GM19240 (cell line): ENCODE measurements around the gene NFILZ.
A peak's percentile ranks its signal among the peaks of the same experiment; 100 is the strongest.

Experiments
- DNase-seq: peaks from one replicate; pipeline ENCODE4 v3.0.0; 2011; ENCODE audit warnings: low spot score; ENCODE audit not compliant: insufficient read length

The NFILZ gene

DNA sequence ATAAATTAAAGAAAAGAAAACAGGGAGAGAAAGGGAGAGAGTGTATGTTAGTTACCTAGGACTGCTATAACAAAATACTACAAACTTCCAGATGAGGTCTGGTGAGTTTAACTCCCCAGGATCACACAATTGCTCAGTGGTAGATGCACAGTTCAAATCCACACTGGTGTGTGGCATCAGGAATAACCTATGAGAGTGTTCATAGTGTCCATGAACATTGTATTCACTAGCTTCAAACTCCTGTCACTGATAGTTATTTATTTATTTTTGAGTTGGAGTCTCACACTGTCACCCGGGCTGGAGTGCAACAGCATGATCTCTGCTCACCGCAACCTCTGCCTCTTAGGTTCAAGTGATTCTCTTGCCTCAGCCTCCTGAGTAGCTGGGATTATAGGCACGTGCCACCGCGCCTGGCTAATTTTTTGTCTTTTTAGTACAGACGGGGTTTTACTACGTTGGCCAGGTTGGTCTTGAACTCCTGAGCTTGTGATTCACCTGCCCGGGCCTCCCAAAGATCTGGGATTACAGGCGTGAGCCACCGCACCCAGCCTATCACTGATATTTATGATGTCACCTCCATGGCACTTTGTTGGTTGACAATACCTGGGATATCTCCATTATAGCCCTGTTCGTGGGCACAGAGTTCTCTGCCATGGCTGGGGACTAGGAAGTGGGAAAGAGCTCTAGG lies at the start of gene NFILZ:
TSS of gene NFILZ (plus strand) at position 638 of the 688 bp plus-strand sequence. CDS start 46,133 bp downstream, outside the sequence.
- DNase-seq, result no peak

GRCh38 chr19:8580710-8581281 lies 49.6 kb upstream of the NFILZ start:
- DNase-seq, result peak; percentile 84

DNA sequence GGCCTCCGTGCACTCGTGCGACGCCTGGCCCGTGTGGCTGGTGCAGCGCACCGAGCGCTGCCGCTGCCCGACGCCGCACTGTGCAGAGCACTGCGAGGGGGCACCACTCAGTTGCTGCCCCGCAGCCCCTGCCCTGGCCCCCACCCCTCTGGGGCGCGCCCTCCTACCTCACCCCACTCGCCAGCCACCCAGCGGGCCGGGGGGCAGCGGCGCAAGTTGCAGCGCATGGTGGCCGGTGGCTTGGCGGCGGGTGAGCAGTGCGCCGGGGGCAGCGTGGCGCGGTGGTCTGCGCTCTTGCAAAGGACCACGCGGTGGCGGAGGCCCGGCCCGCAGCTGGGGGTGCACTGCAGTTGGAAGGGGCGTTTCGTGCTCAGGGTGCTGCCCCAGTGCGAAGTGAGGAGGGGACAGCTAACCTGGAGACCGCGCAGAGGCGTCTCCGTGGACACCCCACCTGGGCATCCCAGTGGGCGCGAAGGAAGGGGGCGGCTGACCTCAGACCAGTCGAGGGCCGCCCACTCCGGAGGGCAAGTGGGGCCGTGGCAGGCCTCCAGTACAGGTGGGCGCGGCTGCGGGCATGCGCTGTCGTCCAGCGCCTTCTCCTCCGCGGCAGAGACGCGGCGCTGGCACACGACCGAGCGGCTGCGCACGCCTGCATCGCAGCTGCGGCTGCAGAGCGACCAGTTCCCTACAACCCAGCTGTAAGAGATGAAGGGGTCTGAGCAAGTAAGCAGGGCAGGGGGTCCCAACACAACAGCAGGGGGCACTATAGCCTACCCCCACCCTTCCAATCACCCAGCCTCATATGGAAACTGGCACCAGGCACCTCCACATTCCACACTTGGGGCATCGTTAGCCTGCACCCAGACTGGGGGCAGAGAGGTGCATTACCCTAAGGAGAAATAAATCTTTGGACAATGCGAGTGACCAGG lies 45.2 kb upstream of the NFILZ start:
- DNase-seq, result no peak

DNA sequence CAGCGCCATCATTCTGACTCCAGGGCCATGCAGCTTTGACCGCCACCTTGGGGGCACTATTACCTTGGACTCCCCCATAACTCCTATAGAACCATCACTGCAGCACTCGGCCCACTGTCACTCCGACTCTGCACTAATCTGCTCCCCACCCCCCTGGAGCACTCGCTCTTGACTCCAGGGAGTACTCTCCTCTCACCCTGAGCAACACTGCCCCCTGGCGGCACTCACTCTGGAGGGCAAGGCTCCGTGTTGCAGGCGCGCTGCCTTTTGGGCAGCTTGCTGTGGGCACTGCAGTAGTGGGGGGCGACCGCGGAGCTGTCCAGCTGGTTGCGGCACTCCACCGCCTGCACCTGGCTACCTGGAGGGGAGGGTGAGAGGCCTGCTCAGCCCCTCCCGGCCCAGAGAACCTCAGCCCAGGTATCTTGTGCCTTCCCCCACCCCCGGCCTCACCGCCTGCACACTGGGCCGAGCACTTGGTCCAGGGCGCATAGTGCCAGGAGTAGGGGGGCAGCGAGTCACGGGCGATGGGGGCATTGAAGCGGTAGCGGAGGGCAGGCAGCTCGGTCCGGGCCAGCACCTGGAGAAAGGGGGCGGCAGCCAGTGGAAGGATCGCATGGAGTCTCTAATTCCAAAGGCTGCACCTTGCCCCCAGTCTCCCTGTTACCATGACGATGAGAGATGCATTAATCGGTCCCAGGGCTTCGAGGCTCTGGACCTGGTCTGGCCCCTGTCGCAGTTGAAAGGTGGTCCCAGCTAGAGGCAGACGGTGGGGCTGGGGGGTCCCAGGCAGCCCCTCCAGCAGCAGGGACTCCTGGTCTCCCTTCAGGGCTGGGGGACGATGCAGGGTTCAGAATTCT lies 44.3 kb upstream of the NFILZ start:
- no peak for DNase-seq

GRCh38 chr19:8589177-8589714 lies 41.2 kb upstream of the NFILZ start:
- no peak for DNase-seq

DNA sequence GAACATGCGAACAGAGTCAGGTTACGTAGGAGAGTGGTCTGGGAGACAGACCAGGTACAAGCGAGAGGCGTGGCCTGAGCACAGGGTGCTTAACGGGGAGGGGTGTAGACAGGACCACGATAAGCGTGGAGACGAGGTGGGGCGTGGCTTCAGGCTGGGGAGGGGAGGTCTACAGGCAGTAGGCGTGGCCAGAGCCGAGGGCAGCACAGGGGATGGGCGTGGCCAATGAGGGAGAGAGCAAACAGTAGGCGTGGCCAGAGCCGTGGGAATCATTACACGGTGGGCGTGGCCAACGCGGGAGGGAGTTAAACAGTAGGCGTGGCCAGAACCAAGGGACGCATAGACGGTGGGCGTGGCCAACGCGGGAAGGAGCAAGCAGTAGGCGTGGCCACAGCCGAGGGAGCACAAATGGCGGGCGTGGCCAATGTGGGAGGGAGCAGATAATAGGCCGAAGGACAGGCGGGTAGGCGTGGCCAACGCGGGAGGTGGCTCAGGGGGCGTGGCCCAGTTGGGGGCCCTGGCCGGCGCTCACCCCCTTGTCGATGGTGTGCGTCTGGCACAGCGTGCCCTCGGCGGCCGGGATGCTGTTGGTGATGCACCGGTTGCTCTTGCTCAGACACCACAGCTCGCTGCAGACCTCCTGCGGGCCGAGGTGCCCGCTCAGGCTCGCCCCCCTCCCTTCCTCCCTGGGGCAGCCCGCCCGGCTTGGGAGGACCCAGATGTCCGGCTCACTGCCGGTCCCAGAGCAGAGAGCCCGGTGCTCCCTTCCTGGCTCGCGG lies 38.0 kb upstream of the NFILZ start:
- DNase-seq, result no peak

GRCh38 chr19:8593931-8594330 lies 36.5 kb upstream of the NFILZ start:
- DNase-seq, result no peak

DNA sequence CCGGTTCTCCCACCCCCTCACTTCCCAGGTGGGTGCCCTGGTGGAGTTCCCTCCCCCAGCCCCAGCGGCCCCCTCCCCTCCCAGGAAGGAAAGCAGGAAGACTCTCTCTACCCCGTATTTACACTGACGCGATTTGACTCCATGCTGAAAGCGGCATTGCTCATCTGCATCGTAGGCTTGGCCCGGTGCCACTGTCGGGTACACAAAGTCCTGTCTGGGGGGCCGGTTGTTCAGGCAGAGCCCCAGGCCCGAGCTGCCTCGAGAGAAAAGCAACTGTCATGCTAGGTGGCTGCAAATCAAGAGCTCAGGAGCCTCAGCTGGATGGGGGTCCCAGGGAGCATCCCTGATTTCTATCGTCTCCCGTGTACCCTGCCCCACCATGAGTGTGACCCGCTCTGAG lies 34.8 kb upstream of the NFILZ start:
- no peak for DNase-seq

DNA sequence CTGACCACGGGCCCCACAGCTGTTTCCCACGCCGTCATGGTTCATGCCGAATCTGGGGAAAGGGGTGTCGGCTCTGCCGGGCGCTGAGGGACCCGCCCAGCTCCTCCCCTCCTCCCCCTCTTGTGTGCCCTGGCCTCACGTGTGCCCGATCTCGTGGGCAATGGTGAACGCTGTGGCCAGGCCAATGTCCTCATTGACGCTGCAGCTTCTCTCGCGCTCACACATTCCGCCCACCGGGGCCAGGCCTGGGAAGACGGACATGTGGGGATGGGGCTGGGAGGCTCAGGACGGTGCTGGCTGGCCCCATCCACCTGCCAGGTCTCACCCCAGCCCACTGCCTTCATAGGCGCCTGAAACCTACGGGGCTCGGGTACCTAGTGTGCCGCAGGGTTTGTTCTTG lies 34.3 kb upstream of the NFILZ start:
- no peak for DNase-seq

DNA sequence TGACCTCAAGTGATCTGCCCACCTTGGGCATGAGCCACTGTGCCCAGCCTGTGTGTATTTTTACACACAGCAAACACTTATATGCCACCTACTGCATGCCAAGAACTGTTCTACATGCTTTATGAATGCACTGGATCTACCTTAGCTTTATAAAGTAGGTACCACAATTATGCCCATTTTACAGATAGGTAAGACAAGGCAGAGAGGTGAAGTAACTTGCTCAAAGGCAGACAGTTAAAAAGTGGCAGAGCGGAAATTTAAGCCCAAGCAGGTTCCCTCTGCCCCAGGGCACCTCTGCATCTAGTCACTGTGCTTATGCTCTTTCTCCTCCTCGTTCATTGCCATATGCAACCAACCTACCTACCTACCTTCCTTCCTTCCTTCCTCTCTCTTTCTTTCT lies 30.4 kb upstream of the NFILZ start:
- DNase-seq, result no peak

- no peak for DNase-seq
Observed at GRCh38 chr19:8600816-8601215, 29.6 kb upstream of the NFILZ start.

- no peak for DNase-seq
Observed at GRCh38 chr19:8601796-8602195, 28.6 kb upstream of the NFILZ start.

DNA sequence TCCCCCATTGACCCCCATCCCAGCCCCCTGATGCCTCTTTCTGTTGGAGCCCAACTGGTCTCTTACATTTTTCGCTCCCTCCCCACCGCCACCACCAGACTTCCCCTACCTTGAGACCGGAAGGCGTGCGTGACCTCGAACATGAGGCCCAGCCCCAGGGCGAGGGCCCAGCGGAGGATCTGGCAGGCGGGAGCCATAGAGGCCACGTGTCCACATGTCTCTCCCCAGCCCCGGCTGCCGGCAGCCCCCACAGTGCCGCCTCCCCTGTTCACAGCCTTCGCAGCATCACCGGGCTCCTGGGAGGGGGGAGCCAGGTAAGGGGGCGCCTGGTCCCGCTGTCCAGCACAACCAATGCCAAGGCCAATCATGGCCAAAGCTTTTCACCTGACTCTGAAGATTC lies 24.9 kb upstream of the NFILZ start:
- no peak for DNase-seq

DNA sequence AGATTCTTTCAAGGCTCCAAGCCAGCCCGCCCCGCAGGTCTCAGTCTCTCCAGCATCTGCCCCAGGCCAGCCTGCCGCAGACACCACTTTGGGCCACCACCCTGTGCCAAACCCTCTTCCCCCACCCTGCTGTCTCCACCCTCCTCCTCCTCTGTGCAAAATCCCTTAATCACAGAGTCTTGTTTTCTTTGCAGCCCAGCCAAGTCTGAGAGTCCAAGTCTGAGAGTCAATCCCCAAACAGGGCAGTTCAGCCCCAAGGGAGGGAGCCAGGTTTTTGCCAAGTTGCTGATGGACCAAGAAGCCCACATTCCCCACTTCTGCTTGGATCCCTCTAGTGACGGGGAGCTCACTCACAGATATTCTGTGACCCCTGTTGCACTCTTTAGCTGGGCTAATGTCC lies 23.0 kb upstream of the NFILZ start:
- DNase-seq, result no peak

GRCh38 chr19:8608941-8609278 lies 21.5 kb upstream of the NFILZ start:
- DNase-seq, result no peak

GRCh38 chr19:8609279-8610040 lies 21.0 kb upstream of the NFILZ start:
- DNase-seq, result no peak

GRCh38 chr19:8610041-8610935 lies 20.1 kb upstream of the NFILZ start, which contains the start of gene ADAMTS10:
Gene ADAMTS10 (minus strand): TSS chr19:8610715. CDS start chr19:8605710, 5,005 bp downstream.
- DNase-seq, result no peak

GRCh38 chr19:8610936-8611300 lies 19.5 kb upstream of the NFILZ start:
- DNase-seq, result no peak
